ENCODE measurements around the gene CWF19L1. TPM values are rescaled to one million over a fixed set of nuclear protein-coding genes. Genes with fewer than 3 reads are reported as not detected.
"Not testable (repeated sequence)": the region's sequence is repeated elsewhere in the genome, so short reads cannot be mapped to it uniquely, and the experiment has no call there.

The CWF19L1 gene
- 10 to 100 TPM; 10.9 to 12.0 TPM for total RNA-seq
- long read RNA-seq, partial matches to known transcripts, result 1 of 8 reads
- long read RNA-seq, other reads (novel, unspliced or antisense), result 5 of 8 reads

DNA sequence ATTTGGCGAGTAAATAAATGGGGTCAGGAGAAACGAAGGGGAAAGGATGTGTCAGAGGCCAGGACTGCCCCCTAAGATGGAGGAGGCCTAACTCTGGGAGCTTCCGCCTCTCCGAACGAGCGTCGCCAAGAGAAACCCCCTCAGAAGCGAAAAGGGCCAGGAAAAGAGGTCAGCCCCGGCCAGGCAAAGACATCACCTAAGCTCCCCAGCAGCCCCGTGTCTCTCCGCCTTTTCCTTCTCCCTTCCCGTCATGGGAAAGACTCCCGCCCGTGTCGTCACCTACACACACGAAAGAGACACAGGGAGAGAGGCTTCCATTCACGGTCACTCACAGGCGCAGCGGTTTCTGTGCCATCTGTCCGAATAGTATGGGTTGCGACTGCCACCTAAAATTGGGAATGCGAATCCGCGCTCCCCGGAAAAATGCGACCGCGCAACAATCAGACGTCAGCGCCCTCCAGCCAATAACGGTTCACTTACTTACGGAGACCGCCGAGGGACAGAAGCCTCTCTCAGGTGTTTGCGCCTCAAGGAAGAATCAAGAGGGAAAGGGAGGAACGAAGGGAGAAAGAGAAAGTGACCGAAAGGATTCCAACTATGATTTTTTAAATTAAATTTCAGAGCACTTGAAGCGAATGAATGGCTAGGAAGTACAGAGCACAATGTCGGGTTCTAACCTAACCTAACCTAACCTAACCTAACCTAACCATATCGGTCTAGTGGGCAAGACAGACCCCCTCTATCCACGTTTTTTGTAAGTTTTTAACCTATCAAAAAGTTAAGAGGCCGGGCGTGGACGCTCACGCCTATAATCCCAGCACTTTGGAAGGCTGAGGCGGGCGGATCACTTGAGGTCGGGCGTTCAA lies at the start of gene CWF19L1:
TSS of gene CWF19L1 (minus strand) at position 400 of the 866 bp plus-strand sequence. CDS start at position 355, 45 bp downstream.
- intact Hi-C loops (cut with DNase I, micrococcal nuclease), result no loop called here
- ATAC-seq (peak; percentile 99), DNase-seq (peak; percentile 87 to 89)

DNA sequence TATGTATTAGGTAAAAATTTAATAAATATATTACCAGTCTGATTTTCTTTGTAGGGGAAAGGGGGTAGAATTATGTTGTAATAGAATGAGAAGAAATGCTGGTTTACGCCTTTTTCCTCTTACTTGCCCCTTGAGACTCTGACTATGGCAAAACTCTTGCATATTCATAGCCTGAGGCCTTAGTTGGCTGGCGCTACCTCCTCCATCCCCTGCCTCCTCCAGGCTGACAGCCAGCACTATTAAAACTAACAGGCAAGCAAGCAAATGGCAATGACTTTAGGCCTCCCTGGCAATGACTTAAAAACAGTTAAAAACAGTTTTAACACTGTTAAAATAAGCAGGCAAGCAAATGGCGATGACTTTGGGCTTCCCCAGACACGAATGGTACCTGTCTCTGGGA lies 48.2 kb upstream of the CWF19L1 start:
- ATAC-seq (no peak), DNase-seq (no peak)
- intact Hi-C loops (cut with DNase I, micrococcal nuclease), result no loop called here

DNA sequence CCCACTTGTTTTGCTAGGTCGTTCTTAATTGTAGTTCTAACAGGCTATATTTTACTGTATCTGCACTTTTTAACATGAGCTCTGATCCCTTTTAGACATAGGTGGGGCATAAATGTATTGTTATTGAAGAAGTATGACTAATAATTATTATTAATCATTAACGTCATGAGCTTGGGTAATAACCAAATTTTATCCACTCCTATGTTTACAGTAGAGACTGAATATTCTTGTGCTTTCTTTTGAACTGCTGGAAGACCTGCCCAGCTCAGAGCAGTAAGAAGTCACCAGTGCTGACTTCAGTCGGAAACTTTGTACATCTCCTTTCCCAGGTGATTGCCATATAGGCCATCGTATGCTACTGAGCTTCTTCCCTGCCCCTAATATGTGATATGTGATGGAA lies 43.9 kb upstream of the CWF19L1 start:
- intact Hi-C loops (cut with DNase I, micrococcal nuclease), result no loop called here
- ATAC-seq, result no peak

DNA sequence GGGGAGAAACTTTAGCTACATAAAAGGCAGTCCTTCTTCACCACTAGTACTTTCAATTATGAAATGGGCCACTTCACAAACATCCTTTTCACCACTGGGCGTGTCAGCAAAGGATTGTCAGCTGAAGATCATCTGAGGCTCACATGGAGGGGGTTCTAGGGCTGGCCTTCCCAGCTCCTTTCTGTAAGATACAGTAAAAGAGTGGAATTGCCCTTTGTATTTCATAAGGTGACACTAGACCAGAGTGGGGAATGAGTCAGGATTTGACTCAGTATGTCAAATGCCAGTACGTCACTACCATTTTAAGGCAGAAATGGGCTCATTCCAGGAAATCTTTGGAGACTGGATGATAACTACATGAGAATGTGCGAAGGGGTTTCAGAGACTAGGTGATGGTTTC lies 40.2 kb upstream of the CWF19L1 start:
- intact Hi-C loops (cut with DNase I, micrococcal nuclease), result no loop called here
- DNase-seq, result no peak
- ATAC-seq, result no peak

More for the DNA sequence above, 43.9 kb upstream of the CWF19L1 start:
- no peak for DNase-seq

DNA sequence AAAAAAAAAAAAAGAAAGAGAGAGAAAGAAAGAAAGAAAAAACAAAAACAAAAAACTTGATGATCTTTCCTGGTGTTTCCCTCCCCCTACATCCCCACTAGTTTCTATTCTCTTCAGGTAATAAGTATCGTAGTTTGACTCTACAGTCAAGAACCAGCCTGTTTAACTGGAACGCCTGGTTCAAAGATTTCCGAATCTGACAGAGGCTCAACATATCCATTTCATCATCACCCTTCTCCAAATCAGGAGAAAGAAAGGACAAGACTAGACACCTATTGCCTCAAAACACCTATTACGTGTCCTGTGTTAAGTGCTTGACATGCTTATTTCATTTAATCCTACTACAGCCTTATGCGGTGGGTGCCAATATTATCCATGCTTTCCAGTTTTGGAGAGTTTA lies 39.4 kb upstream of the CWF19L1 start:
- no peak for ATAC-seq

DNA sequence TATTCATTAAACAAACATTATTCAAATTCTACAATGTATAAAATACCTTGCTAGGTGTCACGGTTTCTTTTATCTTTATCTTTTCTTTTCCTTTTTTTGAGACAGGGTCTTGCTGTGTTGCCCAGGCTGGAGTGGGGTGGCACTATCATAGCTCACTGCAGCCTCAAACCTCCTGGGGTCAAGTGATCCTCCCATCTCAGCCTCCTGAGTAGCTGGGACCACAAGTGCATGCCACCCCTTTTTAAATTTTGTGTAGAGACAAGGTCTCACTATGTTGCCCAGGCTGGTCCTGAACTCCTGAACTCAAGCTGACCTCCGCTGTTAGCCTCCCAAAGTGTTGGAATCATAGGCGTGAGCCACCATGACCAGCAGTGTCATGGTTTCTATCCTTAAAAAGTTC lies 37.0 kb upstream of the CWF19L1 start:
- ATAC-seq, result no peak
- intact Hi-C loops (cut with DNase I, micrococcal nuclease), result no loop called here
- no peak for DNase-seq

More for the DNA sequence above, 39.4 kb upstream of the CWF19L1 start:
- intact Hi-C loops (cut with DNase I, micrococcal nuclease), result no loop called here
- no peak for DNase-seq

DNA sequence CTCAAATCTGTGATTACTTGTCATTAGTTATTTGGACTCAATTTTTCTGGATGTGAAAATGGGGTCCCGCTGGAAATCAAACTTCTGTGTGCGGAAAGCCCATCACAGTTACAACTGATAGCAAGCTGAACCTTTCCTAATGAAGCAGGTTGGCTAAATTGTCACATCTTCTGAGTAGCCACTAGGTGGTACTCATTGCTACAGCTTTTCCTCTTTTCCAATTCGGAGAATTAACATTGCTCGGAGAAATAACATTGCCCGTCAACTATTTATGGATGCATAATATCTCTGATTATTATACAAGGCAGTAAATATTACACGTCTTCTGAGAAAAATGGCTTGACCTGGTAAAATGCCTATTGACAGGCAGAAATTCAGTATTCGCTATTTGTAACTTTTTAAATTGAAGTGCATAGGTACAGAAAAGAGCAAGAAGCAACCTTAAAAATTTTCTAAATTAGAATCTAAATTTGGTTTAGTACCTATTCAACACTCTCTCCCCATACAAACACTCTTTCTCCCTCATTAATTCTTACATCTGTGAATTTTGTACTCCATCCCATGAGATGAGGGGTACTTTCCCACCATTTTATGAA lies 36.4 kb upstream of the CWF19L1 start:
- DNase-seq (no peak), ATAC-seq (peak; percentile 37)
- intact Hi-C loops (cut with DNase I, micrococcal nuclease), result no loop called here

DNA sequence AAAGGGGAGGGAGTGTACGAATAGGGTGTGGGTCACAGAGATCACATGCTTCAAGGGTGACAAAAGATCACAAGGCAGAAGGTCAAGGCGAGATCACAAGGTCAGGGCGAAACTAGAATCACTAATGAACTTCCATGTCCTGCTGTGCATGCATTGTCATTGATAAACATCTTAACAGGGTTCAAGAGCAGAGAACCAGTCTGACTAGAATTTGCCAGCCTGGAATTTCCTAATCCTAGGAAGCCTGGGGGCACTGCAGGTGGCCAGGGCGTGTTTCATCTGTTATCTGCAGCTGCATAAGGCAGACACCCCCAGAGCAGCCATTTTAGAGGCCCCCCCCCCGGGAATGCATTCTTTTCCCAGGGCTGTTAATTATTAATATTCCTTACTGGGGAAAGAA lies 33.7 kb upstream of the CWF19L1 start:
- DNase-seq; ATAC-seq; intact Hi-C loops (cut with DNase I, micrococcal nuclease): not testable (repeated sequence)

DNA sequence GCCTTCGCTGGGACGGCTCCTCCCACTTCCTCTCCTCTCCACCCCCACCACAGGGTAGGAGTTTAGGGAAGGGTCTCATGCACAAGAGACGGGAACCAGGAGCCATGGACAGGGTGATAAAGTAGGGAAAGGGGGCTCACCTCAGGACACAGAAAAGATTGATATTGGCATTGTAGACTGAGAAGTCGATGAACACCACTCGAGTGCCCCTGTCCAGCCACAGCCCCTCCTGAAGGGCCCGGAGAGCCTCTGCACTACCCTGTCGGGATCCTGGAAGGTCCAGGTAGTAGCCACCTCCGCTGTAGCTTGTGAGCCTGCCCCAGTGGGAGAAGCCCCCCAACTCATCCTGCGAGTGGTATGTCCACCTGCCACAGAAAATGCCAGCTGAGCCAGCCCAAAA lies 29.8 kb upstream of the CWF19L1 start:
- no peak for DNase-seq
- intact Hi-C loops (cut with DNase I, micrococcal nuclease), result no loop called here
- no peak for ATAC-seq

DNA sequence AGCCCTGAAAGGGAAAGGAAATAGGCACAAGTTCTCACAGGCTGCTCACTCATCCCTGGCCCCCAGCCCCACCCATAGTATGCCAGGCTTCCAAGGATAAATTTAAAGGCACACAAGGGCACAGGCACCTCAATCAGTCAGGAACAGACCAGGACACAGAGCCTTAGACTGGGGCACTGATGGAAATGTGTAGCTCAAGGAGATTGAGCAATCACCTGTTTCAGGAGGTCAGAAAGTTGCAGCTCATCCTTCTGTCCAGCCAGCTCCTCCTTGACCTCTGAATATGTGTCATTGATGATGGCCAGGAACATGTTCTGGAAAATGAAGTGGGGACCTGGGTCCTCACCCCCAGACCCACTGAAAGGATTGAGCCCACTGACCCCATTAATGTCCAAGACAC lies 25.6 kb upstream of the CWF19L1 start:
- intact Hi-C loops (cut with DNase I, micrococcal nuclease), result no loop called here
- DNase-seq, result no peak

DNA sequence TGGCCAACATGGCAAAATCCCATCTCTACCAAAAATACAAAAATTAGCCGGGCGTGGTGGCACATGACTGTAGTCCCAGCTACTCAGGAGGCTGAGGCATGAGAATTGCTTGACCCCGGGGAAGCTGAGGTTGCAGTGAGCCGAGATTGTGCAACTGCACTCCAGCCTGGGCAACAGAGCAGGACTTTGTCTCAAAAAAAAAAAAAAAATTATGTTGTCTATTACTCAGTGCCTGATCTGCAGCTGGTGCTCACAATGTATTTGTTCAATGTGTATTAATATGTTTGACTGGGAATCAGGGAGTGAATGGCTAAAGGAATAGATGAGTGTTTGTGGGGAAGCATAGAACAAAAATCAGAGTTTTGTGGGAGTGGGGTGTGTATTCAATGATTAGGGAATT lies 24.9 kb upstream of the CWF19L1 start:
- intact Hi-C loops (cut with DNase I, micrococcal nuclease); DNase-seq: not testable (repeated sequence)

More for the DNA sequence above, 25.6 kb upstream of the CWF19L1 start:
- ATAC-seq, result no peak

DNA sequence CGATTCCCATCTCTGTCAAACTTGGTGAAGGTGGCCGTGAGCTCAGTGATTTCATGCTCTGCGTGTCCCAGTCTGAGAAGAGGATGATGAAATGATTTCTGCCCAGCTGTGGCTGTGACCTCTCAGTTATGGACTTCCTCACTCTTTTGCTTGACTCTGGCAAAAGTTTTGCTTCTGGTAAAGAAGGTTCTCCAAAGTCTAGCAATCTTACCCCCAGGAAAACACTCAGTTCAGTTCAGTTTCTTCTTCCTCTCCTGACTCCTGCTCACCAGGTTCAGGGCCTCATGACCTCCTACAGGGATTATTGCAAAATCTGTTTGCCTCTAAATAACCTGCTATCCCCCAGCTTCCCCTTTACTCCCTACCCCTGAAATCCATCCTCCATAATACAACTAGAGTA lies 23.9 kb upstream of the CWF19L1 start:
- DNase-seq, result no peak
- no peak for ATAC-seq
- intact Hi-C loops (cut with DNase I, micrococcal nuclease), result no loop called here

More for the DNA sequence above, 24.9 kb upstream of the CWF19L1 start:
- ATAC-seq, result not testable (repeated sequence)

DNA sequence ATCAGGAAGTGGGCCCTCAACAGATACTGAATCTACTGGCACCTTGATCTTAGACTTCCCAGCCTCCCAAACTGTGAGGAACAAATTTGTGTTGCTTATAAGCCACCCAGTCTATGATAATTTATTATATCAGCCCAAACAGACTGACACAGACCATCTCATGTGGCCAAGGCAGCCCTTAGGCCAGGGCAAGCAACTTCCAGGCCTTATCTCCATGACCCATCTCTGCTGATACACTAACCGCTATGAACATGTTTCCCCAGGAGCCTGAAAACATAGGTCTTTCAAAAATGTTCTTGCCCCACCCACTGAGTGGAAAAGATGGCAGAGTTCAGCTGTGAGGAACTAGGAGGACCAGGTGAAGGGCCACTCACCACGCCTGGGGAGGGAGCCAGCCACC lies 22.2 kb upstream of the CWF19L1 start:
- intact Hi-C loops (cut with DNase I, micrococcal nuclease), result no loop called here
- no peak for DNase-seq
- ATAC-seq, result no peak

DNA sequence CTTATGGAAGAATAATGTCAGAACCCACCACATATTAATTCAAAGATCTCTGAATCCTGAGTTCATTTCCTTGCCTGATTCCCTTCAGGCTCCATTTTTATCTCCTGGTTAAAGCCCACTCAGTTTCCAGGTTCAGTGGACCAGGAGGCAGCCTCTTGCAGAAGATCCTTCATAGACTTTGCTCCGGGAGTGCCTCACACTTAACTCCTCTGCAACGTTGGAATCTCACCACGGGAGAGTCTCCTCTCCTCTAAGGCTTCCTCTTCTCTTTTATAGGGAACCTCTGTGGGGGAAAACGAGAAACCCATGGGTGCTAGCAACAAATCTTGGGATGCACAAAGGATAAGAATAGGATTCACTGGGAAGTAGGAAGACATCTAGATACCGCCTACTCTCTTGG lies 20.8 kb upstream of the CWF19L1 start:
- intact Hi-C loops (cut with DNase I, micrococcal nuclease), result no loop called here
- ATAC-seq (no peak), DNase-seq (no peak)

DNA sequence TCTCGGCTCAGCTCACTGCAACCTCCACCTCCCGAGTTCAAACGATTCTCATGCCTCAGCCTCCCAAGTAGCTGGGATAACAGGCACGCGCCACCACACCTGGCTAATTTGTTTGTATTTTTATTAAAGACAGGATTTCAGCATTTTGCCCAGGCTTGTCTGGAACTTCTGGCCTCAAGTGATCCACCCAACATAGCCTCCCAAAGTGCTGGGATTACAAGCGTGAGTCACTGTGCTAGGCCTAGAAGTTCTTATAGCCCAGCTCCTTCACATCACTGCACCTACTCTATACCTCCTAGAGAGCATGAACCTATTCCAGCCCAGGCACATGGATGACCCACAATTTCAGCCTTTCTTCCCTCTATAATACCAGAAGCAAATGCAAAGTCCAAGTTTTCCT lies 20.3 kb upstream of the CWF19L1 start:
- ATAC-seq (no peak), DNase-seq (no peak)
- intact Hi-C loops (cut with DNase I, micrococcal nuclease), result no loop called here

DNA sequence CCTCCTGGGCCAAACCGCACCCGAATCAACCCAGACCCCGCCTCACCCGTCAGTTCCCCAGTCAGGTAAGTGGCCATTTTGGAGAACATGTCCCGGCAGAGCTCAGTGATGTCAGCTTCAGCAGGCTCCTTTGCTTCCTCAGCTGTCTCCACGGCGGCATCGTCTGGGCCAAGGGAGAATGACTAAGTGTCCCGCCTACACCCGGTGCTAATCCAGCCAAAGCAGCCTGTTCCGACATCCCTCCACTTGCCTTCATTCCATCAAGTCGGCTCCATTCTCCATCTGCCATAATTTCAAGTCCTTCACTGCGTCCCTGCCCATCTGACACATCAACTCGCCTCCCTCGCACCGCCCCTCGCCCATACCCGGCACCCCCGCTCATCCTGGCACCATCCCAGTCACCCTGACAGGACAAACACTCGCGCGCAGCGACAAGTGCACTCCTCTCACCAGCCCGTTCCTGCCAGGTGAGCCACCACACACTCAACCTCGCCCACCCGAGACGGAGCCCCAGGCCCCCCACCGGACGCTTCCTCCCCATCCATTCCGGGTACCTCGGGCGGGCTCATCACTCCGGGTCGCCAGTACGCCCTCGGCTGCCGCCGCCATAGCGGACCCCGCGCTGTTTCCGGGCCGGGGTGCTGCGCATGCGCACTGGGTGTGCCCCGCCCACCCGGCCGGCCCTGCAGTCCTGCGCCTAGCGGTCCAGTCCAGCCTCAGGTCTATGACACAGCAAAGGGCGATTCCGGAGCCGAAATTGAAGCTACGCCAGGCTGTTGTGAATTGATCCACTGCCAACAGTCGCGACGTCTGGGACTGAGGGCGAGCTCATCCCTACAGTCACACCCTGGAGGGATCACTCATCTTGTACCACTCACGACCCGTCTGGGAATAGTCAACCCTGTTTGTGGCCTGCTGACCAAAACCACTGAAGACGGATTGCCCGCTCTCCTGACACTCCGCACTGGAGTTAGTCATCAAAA lies 18.9 kb upstream of the CWF19L1 start, which contains the start of gene BLOC1S2:
TSS of gene BLOC1S2 (minus strand) at position 630 of the 983 bp plus-strand sequence. CDS start at position 609, 21 bp downstream.
- DNase-seq, result peak; percentile 75 to 83
- intact Hi-C loops (cut with DNase I, micrococcal nuclease), result no loop called here
- peak; percentile 96 for ATAC-seq

DNA sequence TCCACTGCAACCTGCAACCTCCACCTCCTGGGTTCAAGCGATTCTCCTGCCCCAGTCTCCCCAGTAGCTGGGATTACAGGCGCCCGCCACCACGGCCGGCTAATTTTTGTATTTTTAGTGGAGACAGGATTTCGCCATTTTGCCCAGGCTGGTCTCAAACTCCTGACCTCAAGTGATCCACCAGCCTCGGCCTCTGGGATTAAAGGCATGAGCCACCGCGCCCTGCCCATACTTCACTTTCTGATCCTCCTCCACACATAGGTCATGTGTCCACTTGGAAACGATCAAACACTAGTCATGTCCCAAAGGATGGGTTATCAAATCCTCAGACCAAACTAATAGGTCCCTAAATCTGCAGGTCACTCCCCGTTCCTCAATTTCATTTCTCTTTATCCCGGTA lies 17.9 kb upstream of the CWF19L1 start:
- DNase-seq; intact Hi-C loops (cut with DNase I, micrococcal nuclease); ATAC-seq: not testable (repeated sequence)

DNA sequence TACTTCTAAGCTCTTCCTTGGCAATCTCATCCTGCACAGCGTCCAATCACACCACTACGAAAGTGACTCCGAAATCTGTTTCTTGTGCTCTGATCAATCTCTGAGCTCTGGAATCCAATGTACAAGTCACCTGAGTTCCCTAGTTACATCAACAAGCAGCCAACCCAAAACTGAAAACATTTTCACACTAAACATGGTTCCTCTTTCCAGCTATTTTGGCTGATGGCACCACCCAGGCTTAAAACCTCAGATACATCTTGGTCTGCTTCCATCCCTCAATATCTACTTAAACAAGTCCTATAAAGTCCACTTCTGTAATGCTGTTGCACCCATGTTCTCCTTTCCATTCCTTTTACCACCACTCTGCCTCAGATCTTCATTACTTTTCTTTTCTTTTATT lies 15.5 kb upstream of the CWF19L1 start:
- no peak for ATAC-seq
- intact Hi-C loops (cut with DNase I, micrococcal nuclease), result no loop called here
- no peak for DNase-seq

DNA sequence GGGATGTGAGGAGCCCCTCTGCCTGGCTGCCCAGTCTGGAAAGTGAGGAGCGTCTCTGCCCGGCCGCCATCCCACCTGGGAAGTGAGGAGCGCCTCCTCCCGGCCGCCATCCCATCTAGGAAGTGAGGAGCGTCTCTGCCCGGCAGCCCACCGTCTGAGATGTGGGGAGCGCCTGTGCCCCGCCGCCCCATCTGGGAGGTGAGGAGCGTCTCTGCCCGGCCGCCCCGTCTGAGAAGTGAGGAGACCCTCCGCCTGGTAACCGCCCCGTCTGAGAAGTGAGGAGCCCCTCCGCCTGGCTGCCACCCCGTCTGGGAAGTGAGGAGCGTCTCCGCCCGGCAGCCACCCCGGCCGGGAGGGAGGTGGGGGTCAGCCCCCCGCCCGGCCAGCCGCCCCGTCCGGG lies 9.5 kb upstream of the CWF19L1 start:
- DNase-seq; ATAC-seq; intact Hi-C loops (cut with DNase I, micrococcal nuclease): not testable (repeated sequence)

Data from left colon (tissue), 2 donors.